OCI-LY1 (cell line): ENCODE measurements around the gene MAST4.

Source experiments
- H2AFZ ChIP-seq: fragments of 200-600 bp; sonication (generic), shearing (Covaris generic); 2 replicates; pipeline ENCODE4 v1.6.0; 2014; ENCODE audit warnings: antibody characterized with exemption, mild to moderate bottlenecking, low read length
- H3F3A ChIP-seq: fragments of 200-600 bp; sonication (generic), shearing (Covaris generic); 2 replicates; pipeline ENCODE4 v1.6.0; 2014; ENCODE audit warnings: mild to moderate bottlenecking, antibody characterized with exemption, low read length, moderate library complexity; ENCODE audit not compliant: insufficient read depth
- H3K27ac ChIP-seq: fragments of 200-600 bp; sonication (generic); 2 replicates; pipeline ENCODE4 v1.5.1; 2014; ENCODE audit warnings: low read length, mixed run types, mild to moderate bottlenecking, low read depth; ENCODE audit not compliant: poor library complexity, severe bottlenecking
- H3K27me3 ChIP-seq: fragments of 200-600 bp; sonication (generic); 2 replicates; pipeline ENCODE4 v1.6.0; 2014; ENCODE audit warnings: antibody characterized with exemption, mild to moderate bottlenecking, low read length, moderate library complexity; ENCODE audit not compliant: insufficient read depth
- H3K36me3 ChIP-seq: fragments of 200-600 bp; sonication (generic); 2 replicates; pipeline ENCODE4 v1.6.1; 2014; ENCODE audit warnings: mild to moderate bottlenecking, antibody characterized with exemption, low read length, moderate library complexity, mixed read lengths; ENCODE audit not compliant: insufficient read depth
- H3K4me1 ChIP-seq: fragments of 200-600 bp; sonication (generic); 2 replicates; pipeline ENCODE4 v1.5.1; 2014; ENCODE audit warnings: mild to moderate bottlenecking, low read length, moderate library complexity; ENCODE audit not compliant: insufficient read depth, severe bottlenecking
- H3K4me2 ChIP-seq: fragments of 200-600 bp; sonication (generic), shearing (Covaris generic); 2 replicates; pipeline ENCODE4 v1.6.1; 2014; ENCODE audit warnings: low read length
- H3K4me3 ChIP-seq: fragments of 200-600 bp; sonication (generic); 2 replicates; pipeline ENCODE4 v1.5.1; 2014; ENCODE audit warnings: low read length, low read depth, mild to moderate bottlenecking, mixed read lengths; ENCODE audit not compliant: poor library complexity, severe bottlenecking
- H3K79me2 ChIP-seq: fragments of 200-600 bp; shearing (Covaris generic); 2 replicates; pipeline ENCODE4 v1.6.1; 2016; ENCODE audit warnings: mixed run types, low read length, mixed read lengths; ENCODE audit not compliant: insufficient read depth
- H3K9ac ChIP-seq: fragments of 200-600 bp; sonication (generic), shearing (Covaris generic); 2 replicates; pipeline ENCODE4 v1.6.1; 2014; ENCODE audit warnings: mild to moderate bottlenecking, low read length, mixed read lengths
- H3K9me2 ChIP-seq: fragments of 200-600 bp; sonication (generic), shearing (Covaris generic); 2 replicates; pipeline ENCODE4 v1.6.1; 2014; ENCODE audit warnings: low read depth, mild to moderate bottlenecking, low read length, mixed read lengths
- H3K9me3 ChIP-seq: fragments of 200-600 bp; shearing (Covaris generic); 2 replicates; pipeline ENCODE4 v1.6.1; 2014; ENCODE audit warnings: low read length, mixed read lengths
- H4K20me1 ChIP-seq: fragments of 200-600 bp; sonication (generic), shearing (Covaris generic); 2 replicates; pipeline ENCODE4 v1.6.0; 2016; ENCODE audit warnings: mild to moderate bottlenecking, low read length; ENCODE audit not compliant: insufficient read depth
- CTCF ChIP-seq: fragments of 200-600 bp; sonication (generic), shearing (Covaris generic); IDR thresholded peaks from 2 replicates; pipeline ENCODE4 v1.5.1; 2017; ENCODE audit warnings: mild to moderate bottlenecking, antibody characterized with exemption, low read length, moderate library complexity, mixed read lengths
- EZH2 ChIP-seq: fragments of 200-600 bp; sonication (generic), shearing (Covaris generic); IDR thresholded peaks from 2 replicates; pipeline ENCODE4 v1.8.0; 2017; ENCODE audit warnings: borderline replicate concordance, mixed run types, mild to moderate bottlenecking, antibody characterized with exemption, low read length, moderate library complexity, mixed read lengths

MAST4 gene

GRCh38 chr5:67152400-67152799, 556.2 kb downstream of the MAST4 start:
- Histone ChIP-seq H3K4me2 (no peak overlapping the region), H3K36me3 (no peaks in the 10 kb centered on the region), H3K9me2 (no peaks in the 10 kb centered on the region), H3K79me2 (no peaks in the 10 kb centered on the region), H3K9me3 (no peaks in the 10 kb centered on the region), H3K9ac (no peak overlapping the region), H3K4me1 (no peaks in the 10 kb centered on the region), H2AFZ (no peak overlapping the region), H3F3A (no peaks in the 10 kb centered on the region), H3K27ac (no peak overlapping the region), H3K27me3 (no peaks in the 10 kb centered on the region), H3K4me3 (no peak overlapping the region), H4K20me1 (no peaks in the 10 kb centered on the region)
- no peak for TF ChIP-seq CTCF
- no peak for TF ChIP-seq EZH2

GRCh38 chr5:67153292-67153691, 557.1 kb downstream of the MAST4 start:
- TF ChIP-seq EZH2 (no peak), CTCF (no peak)
- Histone ChIP-seq H4K20me1 (no peaks in the 10 kb centered on the region), H3K4me2 (no peak overlapping the region), H3K27me3 (no peaks in the 10 kb centered on the region), H3K27ac (no peak overlapping the region), H3K4me3 (no peak overlapping the region), H2AFZ (no peak overlapping the region), H3F3A (no peaks in the 10 kb centered on the region), H3K4me1 (no peaks in the 10 kb centered on the region), H3K9me2 (no peaks in the 10 kb centered on the region), H3K9me3 (no peaks in the 10 kb centered on the region), H3K36me3 (no peaks in the 10 kb centered on the region), H3K79me2 (no peaks in the 10 kb centered on the region), H3K9ac (no peak overlapping the region)

GRCh38 chr5:67154556-67155206, 558.5 kb downstream of the MAST4 start:
- Histone ChIP-seq H3K9me3 (no peaks in the 10 kb centered on the region), H3K27ac (no peak overlapping the region), H3K4me3 (no peak overlapping the region), H3K36me3 (no peaks in the 10 kb centered on the region), H3K79me2 (no peaks in the 10 kb centered on the region), H3F3A (no peaks in the 10 kb centered on the region), H3K4me1 (no peaks in the 10 kb centered on the region), H3K4me2 (no peak overlapping the region), H4K20me1 (no peaks in the 10 kb centered on the region), H3K27me3 (no peaks in the 10 kb centered on the region), H3K9ac (no peak overlapping the region), H3K9me2 (no peaks in the 10 kb centered on the region), H2AFZ (no peak overlapping the region)
- TF ChIP-seq EZH2 (no peak), CTCF (no peak)
